Adipocyte (in vitro differentiated cells): Measurements from ENCODE around the gene GAB2.
"Not testable (repeated sequence)": the region's sequence is repeated elsewhere in the genome, so short reads cannot be mapped to it uniquely, and the experiment has no call there.

Source experiments
- DNase-seq: peaks from one replicate; pipeline ENCODE4 v3.0.0-alpha.2; 2015; ENCODE audit warnings: low read depth
- H3K27me3 ChIP-seq: replicated peaks from 2 replicates; pipeline ENCODE4 v1.7.0; 2013; ENCODE audit warnings: mild to moderate bottlenecking, low read length, moderate library complexity; ENCODE audit not compliant: control insufficient read depth, insufficient read depth
- H3K36me3 ChIP-seq: 2 replicates; pipeline ENCODE4 v1.7.0; 2013; ENCODE audit warnings: low read length, mild to moderate bottlenecking, moderate library complexity; ENCODE audit not compliant: control insufficient read depth, insufficient read depth, severe bottlenecking
- H3K4me1 ChIP-seq: 2 replicates; pipeline ENCODE4 v1.7.0; 2013; ENCODE audit warnings: mild to moderate bottlenecking, low read length, moderate library complexity; ENCODE audit not compliant: control insufficient read depth, insufficient read depth
- H3K4me3 ChIP-seq: 2 replicates; pipeline ENCODE4 v1.7.0; 2013; ENCODE audit warnings: mild to moderate bottlenecking, low read length, moderate library complexity
- H3K9ac ChIP-seq: 2 replicates; pipeline ENCODE4 v1.7.0; 2013; ENCODE audit warnings: mild to moderate bottlenecking, low read length, moderate library complexity
- H3K9me3 ChIP-seq: 2 replicates; pipeline ENCODE4 v1.7.0; 2013; ENCODE audit warnings: mild to moderate bottlenecking, low read length, moderate library complexity; ENCODE audit not compliant: control insufficient read depth

The GAB2 gene

GRCh38 chr11:78224506-78224905, 193.1 kb downstream of the GAB2 start:
- H3K4me3 ChIP-seq, result no peak overlapping the region
- DNase-seq, result no peak
- no peak overlapping the region for H3K9ac ChIP-seq
- H3K36me3 ChIP-seq, result peaks cover 68% of the 10 kb centered on the region
- no peaks in the 10 kb centered on the region for H3K9me3 ChIP-seq
- H3K4me1 ChIP-seq, result no peaks in the 10 kb centered on the region
- H3K27me3 ChIP-seq, result no peaks in the 10 kb centered on the region

DNA sequence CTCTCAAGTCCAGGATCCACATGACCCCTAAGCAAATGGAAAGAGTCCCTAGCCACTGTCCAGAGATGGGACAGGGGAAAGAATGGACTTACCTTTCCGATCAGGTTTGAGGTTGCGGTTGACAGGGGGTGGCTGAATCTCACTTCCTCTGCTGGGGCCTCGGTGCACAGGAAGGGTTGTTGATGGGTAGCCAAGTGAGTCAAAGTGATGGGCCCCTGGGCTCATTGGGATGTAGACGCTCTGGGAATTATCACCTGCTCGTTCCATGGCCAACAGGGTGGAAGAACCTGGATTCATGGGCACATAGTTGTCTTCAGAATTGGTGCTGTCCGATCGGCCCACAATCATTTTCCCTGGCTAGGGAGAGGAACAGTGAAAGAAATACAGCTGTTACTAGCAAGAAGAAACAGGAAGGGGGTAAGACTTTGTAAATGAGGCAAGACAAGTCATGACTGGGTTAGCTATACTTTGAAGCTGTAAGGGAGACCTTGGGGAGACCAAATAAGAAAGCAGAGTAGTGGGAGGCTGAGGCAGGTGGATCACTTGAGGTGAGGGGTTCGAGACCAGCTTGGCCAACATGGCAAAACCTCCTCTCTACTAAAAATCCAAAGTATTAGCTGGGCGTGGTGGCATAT, 194.2 kb downstream of the GAB2 start:
- no peak for DNase-seq
- H3K36me3 ChIP-seq, result peaks cover 79% of the 10 kb centered on the region

DNA sequence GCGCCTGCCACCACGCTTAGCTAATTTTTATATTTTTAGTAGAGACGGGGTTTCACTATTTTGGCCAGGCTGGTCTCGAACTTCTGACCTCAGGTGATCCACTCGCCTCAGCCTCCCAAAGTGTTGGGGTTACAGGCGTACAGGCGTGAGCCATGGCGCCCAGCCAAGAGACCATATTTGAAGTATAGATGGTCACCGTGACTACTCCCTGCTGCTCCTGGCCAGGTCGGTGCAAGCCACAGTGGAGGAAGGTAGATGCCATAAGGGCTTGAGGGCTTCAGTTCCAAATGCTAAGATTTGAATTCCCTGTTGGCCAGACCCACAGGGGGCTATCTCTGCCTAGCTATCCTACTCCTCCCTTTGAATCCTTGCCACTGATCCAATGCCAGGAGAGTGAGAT, 194.9 kb downstream of the GAB2 start:
- H3K4me3 ChIP-seq, H3K9ac ChIP-seq, DNase-seq, H3K4me1 ChIP-seq, H3K9me3 ChIP-seq, H3K27me3 ChIP-seq: not testable (repeated sequence)
- H3K36me3 ChIP-seq, result peaks cover 84% of the 10 kb centered on the region

More for the DNA sequence above, 194.2 kb downstream of the GAB2 start:
- no peak overlapping the region for H3K4me3 ChIP-seq
- no peaks in the 10 kb centered on the region for H3K9me3 ChIP-seq
- no peak overlapping the region for H3K9ac ChIP-seq
- no peaks in the 10 kb centered on the region for H3K4me1 ChIP-seq
- H3K27me3 ChIP-seq, result no peaks in the 10 kb centered on the region

DNA sequence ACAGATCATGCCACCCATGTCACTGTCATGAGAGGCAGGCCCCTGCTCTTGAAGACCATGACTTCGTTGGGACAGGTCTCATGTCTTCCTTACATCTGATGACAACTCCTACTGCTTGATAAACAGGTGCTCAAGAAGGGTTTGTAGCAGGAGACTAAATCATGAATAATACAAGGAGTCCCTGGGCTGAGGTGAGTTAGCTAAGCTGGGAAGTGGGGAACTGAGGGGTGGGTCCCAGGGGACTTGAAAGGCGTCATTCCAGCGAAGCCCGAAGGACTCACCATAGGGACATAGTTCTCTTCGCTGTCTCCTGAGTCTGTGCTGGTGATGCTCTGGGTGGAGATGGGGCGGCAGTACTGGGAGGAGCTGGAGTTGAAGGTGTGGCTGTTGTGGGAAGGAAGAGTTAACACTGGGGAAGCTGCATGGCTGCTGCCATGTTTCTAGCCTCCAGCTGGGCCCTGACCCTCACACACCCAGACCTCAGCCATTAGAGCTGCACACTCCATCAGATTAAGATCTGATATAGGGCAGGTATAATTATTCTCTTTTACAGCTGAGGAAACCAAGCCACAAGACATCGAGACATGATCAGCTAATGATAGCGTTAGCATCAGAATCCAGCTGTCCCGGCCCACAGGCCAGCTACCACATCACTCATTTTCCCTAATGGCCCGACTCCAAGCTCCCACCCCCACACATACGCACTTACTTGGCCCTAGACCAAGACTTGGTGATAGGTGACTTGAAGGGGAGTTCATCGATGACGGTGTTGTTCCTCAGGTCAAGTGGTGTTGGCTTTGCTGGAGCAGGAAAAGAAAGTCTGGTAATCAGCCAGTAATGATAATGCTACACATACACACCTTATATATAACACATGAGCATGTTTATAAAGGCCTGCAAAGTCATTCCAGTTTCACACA, 196.0 kb downstream of the GAB2 start:
- H3K36me3 ChIP-seq, result peaks cover 89% of the 10 kb centered on the region
- H3K4me1 ChIP-seq, result no peaks in the 10 kb centered on the region
- no peak overlapping the region for H3K9ac ChIP-seq
- DNase-seq, result no peak
- no peaks in the 10 kb centered on the region for H3K27me3 ChIP-seq
- H3K9me3 ChIP-seq, result no peaks in the 10 kb centered on the region
- H3K4me3 ChIP-seq, result no peak overlapping the region

DNA sequence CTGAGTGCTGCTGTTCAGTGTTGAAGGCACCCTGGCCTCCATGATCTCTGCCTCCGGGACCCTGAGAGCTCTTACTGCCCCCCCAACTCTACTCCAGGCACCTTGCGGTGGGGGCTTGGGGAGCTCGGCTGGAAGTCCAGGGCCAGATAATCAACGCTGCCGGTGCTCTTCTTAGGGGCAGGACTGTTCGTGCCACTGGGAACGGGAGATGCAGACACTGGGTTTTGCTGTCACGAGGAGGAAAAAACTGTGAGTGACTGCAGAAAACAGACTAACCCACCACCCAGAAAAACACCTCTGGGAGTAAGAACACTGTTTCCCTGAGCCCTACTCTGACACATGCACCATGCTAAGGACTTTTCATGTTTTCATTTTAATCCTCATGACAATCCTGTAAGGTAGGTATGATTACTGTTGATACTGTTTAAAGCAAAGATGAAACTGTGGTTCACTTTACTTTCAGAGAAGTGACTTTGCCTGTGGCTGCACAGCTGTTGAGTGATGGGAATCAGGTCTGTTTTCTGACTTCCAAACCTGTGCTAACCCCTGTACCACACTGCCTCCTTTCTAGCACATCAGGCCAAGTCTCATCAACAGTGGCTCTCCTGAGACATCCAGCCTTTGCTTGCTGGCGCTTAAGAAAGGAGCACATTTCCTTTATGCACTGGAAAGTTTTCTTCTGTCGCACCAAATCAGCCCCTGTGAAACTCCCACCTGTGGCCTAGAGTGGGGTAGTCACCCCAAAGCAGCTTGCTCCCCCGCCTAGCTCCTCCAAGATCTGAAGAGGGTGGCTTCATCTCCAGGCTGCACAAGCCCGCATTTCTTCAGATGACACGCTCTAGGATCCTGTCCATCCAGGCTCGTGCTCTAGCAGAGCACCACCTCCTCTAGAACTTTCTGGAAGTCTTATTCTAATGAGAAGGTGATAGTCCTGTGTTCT, 197.1 kb downstream of the GAB2 start:
- Histone ChIP-seq H3K9me3 (no peaks in the 10 kb centered on the region), H3K4me1 (no peaks in the 10 kb centered on the region), H3K4me3 (no peak overlapping the region), H3K9ac (no peak overlapping the region), H3K36me3 (peaks cover 92% of the 10 kb centered on the region), H3K27me3 (no peaks in the 10 kb centered on the region)
- no peak for DNase-seq

DNA sequence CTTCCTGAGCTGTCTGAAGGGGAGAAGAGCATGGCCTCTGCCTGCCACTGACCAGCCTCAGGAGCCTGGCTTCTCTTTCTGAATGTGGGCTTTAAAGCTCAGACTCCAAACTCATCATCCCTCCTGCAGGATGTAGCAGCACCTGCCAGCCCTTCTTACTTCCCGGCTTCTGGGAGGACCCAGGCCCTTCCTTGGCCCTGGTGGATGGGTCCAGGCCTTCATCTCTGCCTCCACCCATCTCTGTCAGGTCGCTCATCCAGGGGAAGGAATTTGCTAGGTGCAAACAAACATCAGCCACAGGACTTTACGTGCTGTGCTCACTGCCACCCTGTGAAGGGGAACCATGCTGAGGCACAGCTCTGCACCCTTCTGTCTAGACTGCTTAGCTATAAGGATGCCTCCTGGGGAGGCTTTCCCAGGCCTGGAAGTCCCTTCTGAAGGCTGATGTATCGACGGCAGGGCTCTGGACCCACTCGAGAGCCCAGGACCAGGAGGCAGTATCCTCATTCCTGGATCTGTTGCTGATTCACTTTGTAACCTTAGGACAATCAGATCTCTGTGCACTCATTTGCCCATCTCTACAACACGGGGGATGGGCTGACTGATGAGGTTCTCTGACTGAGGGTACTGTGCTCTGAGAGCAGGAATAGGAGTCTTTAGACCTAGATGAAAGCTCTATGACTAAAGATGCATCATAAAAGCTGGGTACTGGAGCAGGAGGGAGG, 198.0 kb downstream of the GAB2 start:
- Histone ChIP-seq H3K27me3 (no peaks in the 10 kb centered on the region), H3K4me3 (no peak overlapping the region), H3K9me3 (no peaks in the 10 kb centered on the region), H3K4me1 (no peaks in the 10 kb centered on the region), H3K9ac (no peak overlapping the region), H3K36me3 (peaks cover 92% of the 10 kb centered on the region)
- DNase-seq, result no peak

DNA sequence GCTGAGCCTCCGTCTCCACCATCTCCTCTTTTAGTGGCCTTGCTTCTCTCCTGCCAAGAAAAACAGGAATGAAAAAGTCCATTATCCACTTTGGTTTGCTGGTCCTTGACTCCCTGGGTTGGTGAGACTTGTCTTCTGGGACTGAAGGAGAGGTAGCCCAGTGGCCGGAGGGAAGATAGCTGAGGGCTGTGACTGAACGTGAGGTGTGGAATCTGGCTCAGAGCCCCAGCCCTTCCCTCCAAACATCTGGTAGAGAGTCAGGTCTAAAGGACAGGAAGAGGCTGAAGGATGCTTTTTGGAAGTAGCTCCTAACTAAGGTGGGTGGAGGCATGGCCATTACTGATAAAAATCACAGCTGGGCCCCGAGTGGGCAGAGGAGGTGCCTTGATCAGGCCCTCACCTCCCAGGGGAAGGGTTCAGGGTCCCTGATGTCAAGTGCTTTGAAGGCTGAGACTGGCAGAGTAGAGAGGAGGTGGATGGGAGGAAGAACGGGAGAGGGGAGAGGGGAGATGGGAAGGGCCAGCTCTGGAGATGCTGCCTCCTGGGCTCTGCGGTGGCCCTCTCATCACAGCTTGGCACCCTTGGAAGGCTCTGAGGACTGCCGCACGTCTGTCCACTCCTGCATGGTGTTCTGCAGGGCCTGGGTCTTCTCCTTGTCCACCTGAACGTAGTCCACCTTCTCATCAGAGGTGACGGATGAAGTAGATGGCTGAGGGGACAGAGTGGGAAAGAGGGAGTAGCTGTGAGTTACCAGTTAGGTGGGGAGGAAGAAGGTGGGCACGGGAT, 198.7 kb downstream of the GAB2 start:
- no peak for DNase-seq
- no peak overlapping the region for H3K4me3 ChIP-seq
- H3K36me3 ChIP-seq, result peaks cover 89% of the 10 kb centered on the region
- H3K9ac ChIP-seq, result no peak overlapping the region
- no peaks in the 10 kb centered on the region for H3K4me1 ChIP-seq
- no peaks in the 10 kb centered on the region for H3K27me3 ChIP-seq
- H3K9me3 ChIP-seq, result no peaks in the 10 kb centered on the region

DNA sequence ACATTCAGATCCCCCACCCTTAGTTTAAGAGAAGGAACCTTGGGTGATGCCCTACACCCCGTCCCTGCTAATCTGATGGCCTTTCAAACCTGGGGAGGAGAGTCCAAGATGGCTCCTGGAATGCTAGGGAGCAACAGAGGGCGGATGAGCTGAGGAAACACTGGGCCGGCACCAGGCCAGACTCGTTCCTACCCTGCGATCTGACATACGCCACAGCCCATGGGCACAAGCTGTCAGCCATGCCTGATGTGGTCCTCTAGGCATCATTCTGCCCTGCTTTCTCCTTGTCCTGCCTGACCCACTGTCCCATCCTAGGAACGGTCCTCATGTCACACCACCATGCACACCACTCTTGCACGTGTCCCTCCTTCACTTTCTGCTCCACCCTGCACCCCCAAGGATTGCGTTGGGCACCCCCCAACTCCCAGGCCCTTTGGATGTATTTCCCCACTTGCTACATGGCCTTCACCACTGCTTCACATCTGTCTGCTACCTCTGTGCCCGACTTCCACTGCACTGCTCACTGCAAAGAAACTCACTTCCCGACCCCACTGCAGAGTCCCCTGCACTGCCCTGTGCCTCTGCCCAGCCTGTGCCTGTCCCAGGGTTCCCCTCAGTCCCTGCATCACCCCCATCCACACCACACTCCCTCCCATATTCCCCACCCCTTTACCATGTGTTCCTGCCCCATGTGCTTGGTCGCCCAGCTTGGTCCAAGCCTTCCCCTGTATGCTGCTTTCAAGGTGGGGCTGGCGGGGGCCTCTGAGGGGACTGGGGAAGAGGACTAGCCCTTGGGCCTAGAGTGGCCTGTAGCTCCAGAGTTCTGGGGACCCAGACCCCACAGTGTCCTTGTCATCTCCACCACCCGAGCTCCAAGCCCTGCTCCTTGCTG, 199.7 kb downstream of the GAB2 start:
- Histone ChIP-seq H3K9ac (no peak overlapping the region), H3K4me1 (peaks cover 3% of the 10 kb centered on the region), H3K4me3 (no peak overlapping the region)

GRCh38 chr11:78216571-78217287, 200.9 kb downstream of the GAB2 start:
- DNase-seq, result no peak
- H3K36me3 ChIP-seq, result peaks cover 81% of the 10 kb centered on the region

More for the DNA sequence above, 199.7 kb downstream of the GAB2 start:
- DNase-seq, result no peak
- Histone ChIP-seq H3K9me3 (no peaks in the 10 kb centered on the region), H3K27me3 (no peaks in the 10 kb centered on the region), H3K36me3 (peaks cover 86% of the 10 kb centered on the region)

More at GRCh38 chr11:78216571-78217287, 200.9 kb downstream of the GAB2 start:
- no peaks in the 10 kb centered on the region for H3K27me3 ChIP-seq
- no peaks in the 10 kb centered on the region for H3K9me3 ChIP-seq
- peaks cover 14% of the 10 kb centered on the region for H3K4me1 ChIP-seq
- no peak overlapping the region for H3K4me3 ChIP-seq
- H3K9ac ChIP-seq, result no peak overlapping the region
